Measurements from ENCODE around the gene WFIKKN2. TPM values are rescaled to one million over a fixed set of nuclear protein-coding genes. Genes with fewer than 3 reads are reported as not detected.

WFIKKN2 gene
- 0.69 TPM for total RNA-seq
- long read RNA-seq, partial matches to known transcripts = 0 of 3 reads
- long read RNA-seq, other reads (novel, unspliced or antisense) = 1 of 3 reads

DNA sequence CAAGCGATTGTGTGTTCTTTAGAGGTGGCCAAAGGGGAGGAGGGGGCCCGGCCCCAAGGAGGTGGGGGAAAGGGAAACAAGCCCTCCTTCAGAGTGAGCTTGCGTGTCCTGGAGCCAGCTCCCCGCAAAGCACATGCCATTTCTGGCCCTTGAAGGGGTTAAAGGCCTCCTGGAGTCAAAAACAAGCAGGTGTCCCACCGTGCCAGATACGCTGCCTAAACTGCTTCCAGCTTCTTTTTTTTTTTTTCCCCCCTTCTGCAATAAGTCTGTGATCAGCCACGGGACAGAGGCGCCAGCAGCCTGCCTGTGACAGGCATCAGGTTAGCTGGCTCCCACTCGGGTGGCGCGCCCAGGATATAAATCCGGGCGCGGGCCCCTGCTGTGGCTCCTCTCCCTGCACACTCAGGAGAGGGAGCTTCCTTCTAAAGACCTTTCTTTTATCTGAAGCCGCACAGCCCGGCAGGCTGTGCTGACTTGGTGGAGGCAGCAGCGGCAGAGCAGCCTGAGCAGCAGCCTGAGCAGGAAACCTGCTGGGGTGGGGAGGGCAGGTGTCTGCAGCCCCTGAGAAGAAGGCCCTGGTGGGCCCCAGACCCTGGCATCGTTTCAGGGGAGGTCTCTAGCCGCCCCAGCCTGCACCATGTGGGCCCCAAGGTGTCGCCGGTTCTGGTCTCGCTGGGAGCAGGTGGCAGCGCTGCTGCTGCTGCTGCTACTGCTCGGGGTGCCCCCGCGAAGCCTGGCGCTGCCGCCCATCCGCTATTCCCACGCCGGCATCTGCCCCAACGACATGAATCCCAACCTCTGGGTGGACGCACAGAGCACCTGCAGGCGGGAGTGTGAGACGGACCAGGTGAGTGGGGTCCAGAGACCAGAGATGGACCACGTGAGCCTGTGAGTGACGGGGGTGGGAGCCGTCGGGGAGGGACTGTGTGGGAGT, at the start of gene WFIKKN2:
Gene WFIKKN2 (plus strand): TSS at position 286 of the 934 bp plus-strand sequence. CDS start 352 bp downstream, at position 638.
- no peaks in the 10 kb centered on the region for H3K9me3 ChIP-seq
- DNase-seq (no peak), ATAC-seq (no peak)
- no peaks in the 10 kb centered on the region for H3K27me3 ChIP-seq
- no peak within 1 kb of the TSS for H3K27ac ChIP-seq
- H3K4me1 ChIP-seq = peaks cover 9% of the 10 kb centered on the region
- H3K36me3 ChIP-seq = no peaks in the 10 kb centered on the region
- intact Hi-C loops (cut with DNase I) = no loop called here
- H3K4me3 ChIP-seq = peak within 1 kb of the TSS; percentile 29
- TF ChIP-seq, protein P1, sequence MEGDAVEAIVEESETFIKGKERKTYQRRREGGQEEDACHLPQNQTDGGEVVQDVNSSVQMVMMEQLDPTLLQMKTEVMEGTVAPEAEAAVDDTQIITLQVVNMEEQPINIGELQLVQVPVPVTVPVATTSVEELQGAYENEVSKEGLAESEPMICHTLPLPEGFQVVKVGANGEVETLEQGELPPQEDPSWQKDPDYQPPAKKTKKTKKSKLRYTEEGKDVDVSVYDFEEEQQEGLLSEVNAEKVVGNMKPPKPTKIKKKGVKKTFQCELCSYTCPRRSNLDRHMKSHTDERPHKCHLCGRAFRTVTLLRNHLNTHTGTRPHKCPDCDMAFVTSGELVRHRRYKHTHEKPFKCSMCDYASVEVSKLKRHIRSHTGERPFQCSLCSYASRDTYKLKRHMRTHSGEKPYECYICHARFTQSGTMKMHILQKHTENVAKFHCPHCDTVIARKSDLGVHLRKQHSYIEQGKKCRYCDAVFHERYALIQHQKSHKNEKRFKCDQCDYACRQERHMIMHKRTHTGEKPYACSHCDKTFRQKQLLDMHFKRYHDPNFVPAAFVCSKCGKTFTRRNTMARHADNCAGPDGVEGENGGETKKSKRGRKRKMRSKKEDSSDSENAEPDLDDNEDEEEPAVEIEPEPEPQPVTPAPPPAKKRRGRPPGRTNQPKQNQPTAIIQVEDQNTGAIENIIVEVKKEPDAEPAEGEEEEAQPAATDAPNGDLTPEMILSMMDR (IDR thresholded peaks at IDR 0.05) = no peak

DNA sequence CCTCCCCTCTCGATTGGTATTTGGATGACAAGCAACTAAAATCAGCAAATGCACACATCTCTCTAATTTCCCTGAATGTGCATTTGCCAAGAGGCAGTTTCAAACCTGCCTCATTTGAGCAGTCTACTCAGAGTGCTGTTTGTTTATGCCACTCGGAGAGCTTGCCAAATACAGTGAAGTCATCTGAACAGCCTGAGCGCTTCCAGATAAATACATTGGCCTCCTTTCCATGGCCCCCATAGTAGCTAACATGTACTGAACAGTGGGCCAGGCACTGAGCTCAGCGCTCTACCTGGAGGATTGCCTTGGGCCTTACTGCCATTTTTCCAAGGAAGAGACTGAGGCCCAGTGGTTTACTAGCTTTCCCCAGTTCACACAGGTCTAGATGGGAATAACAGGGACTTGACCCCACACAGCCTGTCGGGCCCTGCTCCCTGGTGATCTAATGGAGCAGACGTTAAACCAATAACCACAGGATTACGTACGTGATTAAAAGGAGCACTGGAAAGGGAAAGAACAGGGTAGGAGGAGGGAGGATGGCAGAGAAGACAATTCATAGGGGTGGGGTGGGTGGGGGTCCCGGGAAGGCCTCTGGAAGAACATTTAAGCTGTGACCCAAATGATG, 49.3 kb upstream of the WFIKKN2 start:
- Histone ChIP-seq H3K27me3 (peaks cover 8% of the 10 kb centered on the region), H3K36me3 (no peaks in the 10 kb centered on the region), H3K4me1 (peaks cover 11% of the 10 kb centered on the region), H3K27ac (no peak overlapping the region), H3K9me3 (no peaks in the 10 kb centered on the region), H3K4me3 (no peak overlapping the region)
- TF ChIP-seq, protein P1 (IDR thresholded peaks at IDR 0.05) = no peak
- peak; percentile 49 for ATAC-seq
- intact Hi-C loops (cut with DNase I) = no loop called here
- no peak for DNase-seq

- TF ChIP-seq, protein P1 (IDR thresholded peaks at IDR 0.05) = no peak
- no peaks in the 10 kb centered on the region for H3K9me3 ChIP-seq
- H3K27me3 ChIP-seq = no peaks in the 10 kb centered on the region
- DNase-seq = no peak
- peaks cover 6% of the 10 kb centered on the region for H3K4me1 ChIP-seq
- no peaks in the 10 kb centered on the region for H3K36me3 ChIP-seq
- no peak for ATAC-seq
- H3K4me3 ChIP-seq = no peak overlapping the region
- intact Hi-C loops (cut with DNase I) = no loop called here
- H3K27ac ChIP-seq = no peak overlapping the region
Observed at GRCh38 chr17:50787106-50787505, 48.3 kb upstream of the WFIKKN2 start.

DNA sequence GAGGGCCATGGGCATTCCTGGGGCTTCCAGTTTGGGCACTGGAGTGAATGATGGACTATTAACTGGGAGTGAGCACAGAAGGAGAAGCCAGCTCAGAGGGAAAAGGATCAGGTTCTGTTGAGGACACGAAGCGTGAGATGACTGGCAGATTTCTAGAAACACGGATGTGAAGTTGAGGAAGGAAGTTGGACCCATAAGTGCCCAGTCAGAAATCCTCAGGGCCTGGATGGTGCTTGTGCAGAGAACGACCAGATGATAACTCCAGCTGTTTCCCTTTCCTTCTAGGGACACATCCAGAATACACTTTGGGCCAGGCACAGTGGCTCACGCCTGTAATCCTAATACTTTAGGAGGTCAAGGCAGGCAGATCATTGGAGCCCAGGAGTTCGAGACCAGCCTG, 44.8 kb upstream of the WFIKKN2 start:
- H3K4me1 ChIP-seq = peaks cover 5% of the 10 kb centered on the region
- TF ChIP-seq, protein P1 (IDR thresholded peaks at IDR 0.05) = no peak
- H3K36me3 ChIP-seq = no peaks in the 10 kb centered on the region
- H3K27me3 ChIP-seq = no peaks in the 10 kb centered on the region
- DNase-seq (no peak), ATAC-seq (peak; percentile 36)
- H3K27ac ChIP-seq = no peak overlapping the region
- no peak overlapping the region for H3K4me3 ChIP-seq
- no peaks in the 10 kb centered on the region for H3K9me3 ChIP-seq
- intact Hi-C loops (cut with DNase I) = no loop called here

GRCh38 chr17:50792132-50792531, 43.3 kb upstream of the WFIKKN2 start:
- H3K9me3 ChIP-seq = no peaks in the 10 kb centered on the region
- TF ChIP-seq, protein P1 (IDR thresholded peaks at IDR 0.05) = no peak
- H3K4me3 ChIP-seq = no peak overlapping the region
- intact Hi-C loops (cut with DNase I) = no loop called here
- no peaks in the 10 kb centered on the region for H3K36me3 ChIP-seq
- ATAC-seq (no peak), DNase-seq (no peak)
- no peaks in the 10 kb centered on the region for H3K27me3 ChIP-seq
- no peaks in the 10 kb centered on the region for H3K4me1 ChIP-seq
- H3K27ac ChIP-seq = no peak overlapping the region

Measured in upper lobe of right lung (tissue), 1 donor.